Muscle of leg (tissue), 11 donors: ENCODE measurements around the gene UBE2O. TPM values are rescaled to one million over a fixed set of nuclear protein-coding genes. Genes with fewer than 3 reads are reported as not detected.
A peak's percentile ranks its signal among the peaks of the same experiment; 100 is the strongest.

Experiments
- DNase-seq: peaks from one replicate; pipeline ENCODE4 v3.0.0; 2013
- H3K27ac ChIP-seq: one replicate; pipeline ENCODE4 v1.5.1; 2013; ENCODE audit warnings: mild to moderate bottlenecking, low read length, control low read depth
- H3K27me3 ChIP-seq: one replicate; pipeline ENCODE4 v1.6.1; 2013; ENCODE audit warnings: low read length; ENCODE audit not compliant: control insufficient read depth, insufficient read depth
- H3K36me3 ChIP-seq: one replicate; pipeline ENCODE4 v1.6.1; 2013; ENCODE audit warnings: low read length; ENCODE audit not compliant: control insufficient read depth, insufficient read depth
- H3K4me1 ChIP-seq: one replicate; pipeline ENCODE4 v1.6.1; 2013; ENCODE audit warnings: low read length; ENCODE audit not compliant: control insufficient read depth, insufficient read depth
- H3K4me3 ChIP-seq: one replicate; pipeline ENCODE4 v1.5.1; 2013; ENCODE audit warnings: low read length, control low read depth
- H3K9me3 ChIP-seq: replicated peaks from 2 replicates; pipeline ENCODE4 v1.6.1; 2013; ENCODE audit warnings: low read depth, low read length; ENCODE audit not compliant: control insufficient read depth
- WGBS: methylation state at CpG from one replicate; pipeline ENCODE4 v1.1.5; 2013; ENCODE audit warnings: missing lambda C conversion rate; ENCODE audit not compliant: insufficient coverage; 5-methylcytosine and 5-hydroxymethylcytosine counted together
- polyA plus RNA-seq, 8 donors: library from polyadenylated mRNA; unstranded; fragments of 120-200 nt; gene quantifications; one replicate each; pipeline versions ENCODE4 v1.2.1 to v1.2.3, GENCODE V29; 2013; ENCODE audit warnings: inconsistent platforms in 1 of 8, low replicate concordance in 1 of 8; ENCODE audit not compliant: insufficient read length in 8 of 8, insufficient read depth in 1 of 8
- total RNA-seq: library from RNA; stranded (reverse); fragments of 120-200 nt; gene quantifications from one replicate; pipeline ENCODE4 v1.2.4, GENCODE V29; 2013

UBE2O gene
- total and polyA plus RNA-seq, 9 donors, result 11.1 to 20.4 (median 16.9) TPM

DNA sequence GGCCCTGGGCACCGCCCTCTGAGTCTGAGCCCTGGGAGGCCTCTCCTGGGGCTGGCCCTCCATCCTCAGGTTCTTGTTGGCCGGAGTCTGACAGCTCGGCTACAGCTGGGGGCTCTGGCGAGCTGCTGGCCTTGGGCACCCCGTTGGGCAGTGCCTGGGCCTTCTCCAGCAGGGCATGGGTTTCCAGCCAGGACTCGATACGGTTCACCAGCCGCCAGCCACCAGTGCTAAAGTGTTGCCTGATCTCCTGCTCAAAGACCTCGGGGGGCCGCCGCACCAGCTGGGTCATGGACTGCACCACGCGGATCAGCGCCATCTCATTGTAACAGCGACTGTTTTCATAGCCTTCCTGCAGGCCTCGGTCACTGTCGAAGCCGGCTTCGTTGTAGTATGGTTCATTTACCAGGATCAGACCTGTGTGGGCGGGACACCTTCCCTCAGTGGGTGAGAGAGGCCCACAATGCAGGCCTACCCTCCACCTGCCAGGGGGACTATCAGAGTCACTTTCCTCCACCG lies 61.7 kb downstream of the UBE2O start:
- H3K9me3 ChIP-seq, result no peaks in the 10 kb centered on the region
- H3K36me3 ChIP-seq, result peaks cover 49% of the 10 kb centered on the region
- H3K27me3 ChIP-seq, result peaks cover 2% of the 10 kb centered on the region
- WGBS, result 91% methylated on average over 21 of the region's 21 CpGs
- H3K4me3 ChIP-seq, result no peak overlapping the region
- H3K27ac ChIP-seq, result no peak overlapping the region
- H3K4me1 ChIP-seq, result peaks cover 16% of the 10 kb centered on the region
- no peak for DNase-seq

DNA sequence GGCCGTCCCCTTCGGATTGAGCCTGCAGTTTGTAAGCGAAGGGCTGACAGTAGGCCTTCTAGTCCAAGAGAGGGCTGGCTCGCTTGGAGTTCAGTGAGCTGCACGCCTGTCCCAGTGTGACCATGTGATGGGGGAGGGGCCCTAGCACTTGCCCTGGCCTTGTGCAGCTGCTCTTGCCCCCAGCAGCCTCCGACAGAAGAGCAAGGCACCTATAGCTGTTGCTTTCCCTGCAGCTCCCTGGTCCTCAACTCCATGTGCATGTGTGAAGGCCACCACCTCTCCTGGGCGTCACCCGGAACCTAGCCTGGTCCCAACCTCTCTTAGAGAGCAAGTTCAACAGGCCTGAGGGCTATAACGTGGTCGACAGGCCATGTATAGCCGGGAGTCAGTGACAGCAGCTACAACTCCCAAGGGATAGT lies 62.9 kb downstream of the UBE2O start:
- Histone ChIP-seq H3K27me3 (peaks cover 14% of the 10 kb centered on the region), H3K4me1 (peaks cover 28% of the 10 kb centered on the region), H3K4me3 (no peak overlapping the region), H3K27ac (no peak overlapping the region), H3K9me3 (no peaks in the 10 kb centered on the region), H3K36me3 (peaks cover 39% of the 10 kb centered on the region)
- peak; percentile 40 for DNase-seq
- 59% methylated on average over 11 of the region's 11 CpGs for WGBS

DNA sequence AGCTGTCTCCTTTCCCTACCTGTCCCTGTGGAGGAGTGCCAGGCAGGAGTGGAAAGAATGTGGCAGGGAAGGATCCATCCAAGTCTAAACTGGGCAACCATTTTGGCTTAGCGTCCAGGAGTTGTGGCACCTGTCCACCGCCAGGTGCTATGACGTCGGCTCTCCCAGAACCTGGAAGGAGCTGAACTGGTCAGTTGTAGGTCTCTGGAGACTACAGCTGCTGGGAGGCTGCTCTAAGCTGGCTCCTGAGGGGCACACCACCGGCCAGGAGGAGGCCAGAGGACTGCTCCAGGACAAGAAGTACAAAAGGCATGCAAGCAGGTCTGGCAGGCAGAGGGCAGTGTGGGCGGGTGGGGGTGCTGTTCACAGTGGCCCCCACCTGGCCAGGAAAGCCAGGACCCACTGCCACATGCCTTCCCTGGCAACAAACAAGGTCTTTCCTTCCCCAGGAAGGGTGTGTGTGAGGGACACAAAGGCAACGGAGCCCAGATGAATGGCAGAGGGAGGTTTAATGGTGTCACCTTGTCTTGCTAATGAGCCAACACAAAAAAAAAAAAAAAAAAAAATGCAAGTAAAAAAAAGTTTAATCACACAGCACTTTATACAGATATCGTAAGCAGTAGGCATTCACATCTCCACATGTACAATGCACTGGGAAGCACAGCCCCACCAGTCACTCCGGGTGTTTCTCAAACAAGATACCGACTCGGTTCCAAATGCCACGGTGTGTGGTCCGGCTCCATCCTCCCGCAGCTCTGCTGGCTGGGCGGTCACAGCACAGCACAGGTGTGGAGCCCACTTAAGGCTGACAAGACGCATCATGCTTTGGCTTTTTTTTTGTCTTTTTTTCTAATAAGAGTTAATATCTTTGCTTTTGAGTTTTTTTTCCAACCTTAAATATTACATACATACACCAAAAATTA lies 63.7 kb downstream of the UBE2O start:
- Histone ChIP-seq H3K4me3 (no peak overlapping the region), H3K36me3 (peaks cover 38% of the 10 kb centered on the region), H3K9me3 (no peaks in the 10 kb centered on the region), H3K27ac (no peak overlapping the region), H3K4me1 (peaks cover 33% of the 10 kb centered on the region), H3K27me3 (peaks cover 19% of the 10 kb centered on the region)
- 84% methylated on average over 9 of the region's 16 CpGs for WGBS
- DNase-seq, result no peak

DNA sequence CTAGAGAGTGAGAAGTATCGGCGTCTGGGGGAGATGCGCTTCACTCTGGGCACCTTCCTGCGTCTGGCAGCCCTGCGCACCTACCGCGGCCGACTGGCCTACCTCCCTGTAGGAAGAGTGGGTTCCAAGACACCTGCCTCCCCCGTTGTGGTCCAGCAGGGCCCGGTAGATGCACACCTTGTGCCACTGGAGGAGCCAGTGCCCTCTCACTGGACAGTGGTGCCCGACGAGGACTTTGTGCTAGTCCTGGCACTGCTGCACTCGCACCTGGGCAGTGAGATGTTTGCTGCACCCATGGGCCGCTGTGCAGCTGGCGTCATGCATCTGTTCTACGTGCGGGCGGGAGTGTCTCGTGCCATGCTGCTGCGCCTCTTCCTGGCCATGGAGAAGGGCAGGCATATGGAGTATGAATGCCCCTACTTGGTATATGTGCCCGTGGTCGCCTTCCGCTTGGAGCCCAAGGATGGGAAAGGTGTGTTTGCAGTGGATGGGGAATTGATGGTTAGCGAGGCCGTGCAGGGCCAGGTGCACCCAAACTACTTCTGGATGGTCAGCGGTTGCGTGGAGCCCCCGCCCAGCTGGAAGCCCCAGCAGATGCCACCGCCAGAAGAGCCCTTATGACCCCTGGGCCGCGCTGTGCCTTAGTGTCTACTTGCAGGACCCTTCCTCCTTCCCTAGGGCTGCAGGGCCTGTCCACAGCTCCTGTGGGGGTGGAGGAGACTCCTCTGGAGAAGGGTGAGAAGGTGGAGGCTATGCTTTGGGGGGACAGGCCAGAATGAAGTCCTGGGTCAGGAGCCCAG lies 65.8 kb downstream of the UBE2O start:
- Histone ChIP-seq H3K4me3 (no peak overlapping the region), H3K36me3 (peaks cover 26% of the 10 kb centered on the region), H3K27me3 (peaks cover 35% of the 10 kb centered on the region), H3K9me3 (no peaks in the 10 kb centered on the region), H3K4me1 (peaks cover 49% of the 10 kb centered on the region), H3K27ac (no peak overlapping the region)
- WGBS, result 87% methylated on average over 27 of the region's 31 CpGs
- no peak for DNase-seq

DNA sequence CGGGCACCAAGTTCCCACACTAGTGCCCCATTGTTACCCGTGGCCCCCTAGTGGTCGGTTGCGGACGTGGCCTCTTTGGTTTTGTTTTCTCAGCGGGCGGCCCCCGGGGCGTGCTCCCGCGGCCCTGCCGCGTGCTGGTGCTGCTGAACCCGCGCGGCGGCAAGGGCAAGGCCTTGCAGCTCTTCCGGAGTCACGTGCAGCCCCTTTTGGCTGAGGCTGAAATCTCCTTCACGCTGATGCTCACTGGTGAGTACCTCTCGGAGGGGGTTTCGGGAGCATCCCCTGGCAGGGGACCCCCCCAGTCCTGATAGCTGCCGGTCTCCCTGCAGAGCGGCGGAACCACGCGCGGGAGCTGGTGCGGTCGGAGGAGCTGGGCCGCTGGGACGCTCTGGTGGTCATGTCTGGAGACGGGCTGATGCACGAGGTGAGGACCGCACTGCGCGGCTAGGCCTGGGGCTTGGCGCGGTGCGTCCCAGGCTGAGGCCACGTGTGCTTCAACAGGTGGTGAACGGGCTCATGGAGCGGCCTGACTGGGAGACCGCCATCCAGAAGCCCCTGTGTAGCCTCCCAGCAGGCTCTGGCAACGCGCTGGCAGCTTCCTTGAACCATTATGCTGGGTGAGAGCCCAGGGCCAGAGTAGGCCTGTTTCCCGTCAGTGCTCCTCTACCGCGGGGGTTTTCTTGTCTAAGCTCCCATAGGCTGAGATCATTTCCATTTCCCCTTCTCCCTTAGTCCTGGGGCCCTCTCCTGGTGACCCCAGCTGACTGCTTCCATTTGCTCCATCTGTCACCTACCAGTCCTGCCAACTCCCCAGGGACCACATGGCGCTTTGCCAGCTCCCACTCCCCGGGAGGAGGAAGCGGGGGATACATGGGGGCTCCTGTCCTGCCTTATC lies 66.8 kb downstream of the UBE2O start:
- Histone ChIP-seq H3K9me3 (no peaks in the 10 kb centered on the region), H3K36me3 (peaks cover 15% of the 10 kb centered on the region), H3K27me3 (peaks cover 36% of the 10 kb centered on the region), H3K4me3 (peak overlapping the region; percentile 51), H3K4me1 (peaks cover 51% of the 10 kb centered on the region), H3K27ac (peak overlapping the region; percentile 7)
- peak; percentile 69 for DNase-seq
- WGBS, result 13% methylated on average over 51 of the region's 52 CpGs

DNA sequence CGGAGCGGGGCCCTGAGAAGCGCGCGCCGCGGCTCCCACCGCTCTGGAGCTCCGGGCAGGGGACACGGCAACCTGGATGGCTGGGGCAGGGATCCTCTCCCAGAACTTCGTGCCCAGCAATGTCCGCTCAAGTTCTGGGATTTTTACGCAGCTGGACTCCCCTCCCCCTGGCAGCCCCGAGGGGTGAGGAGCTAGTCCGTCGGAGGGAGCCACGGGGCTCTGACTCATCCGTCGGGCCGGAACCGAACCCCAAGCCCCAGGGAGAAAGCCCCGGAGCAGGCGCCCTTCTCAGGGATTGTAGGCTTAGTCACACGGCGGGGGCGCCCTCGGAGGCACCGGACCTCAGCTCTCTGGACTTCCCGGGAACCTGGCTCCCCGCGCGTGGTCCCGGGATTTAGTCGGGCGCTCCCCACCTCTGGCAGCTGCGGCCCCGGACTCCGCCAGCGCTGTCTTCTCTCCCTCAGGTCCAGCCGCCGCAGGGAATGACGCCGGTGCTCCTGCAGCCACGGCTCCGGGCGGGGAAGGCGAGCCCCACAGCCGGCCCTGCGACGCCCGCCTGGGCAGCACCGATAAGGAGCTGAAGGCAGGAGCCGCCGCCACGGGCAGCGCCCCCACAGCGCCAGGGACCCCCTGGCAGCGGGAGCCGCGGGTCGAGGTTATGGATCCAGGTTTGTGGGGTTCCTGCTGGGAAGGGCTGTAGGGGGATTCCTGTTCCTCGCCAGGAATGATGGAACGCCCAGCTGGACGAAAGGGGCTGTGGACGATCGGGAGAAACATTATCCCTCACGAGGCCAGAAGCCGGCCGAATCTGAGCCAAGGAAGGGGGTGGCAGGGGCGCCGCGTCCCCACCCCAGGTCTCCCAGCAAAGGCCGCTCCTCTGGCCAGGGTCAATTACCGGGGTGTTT lies 67.7 kb downstream of the UBE2O start:
- Histone ChIP-seq H3K36me3 (peaks cover 6% of the 10 kb centered on the region), H3K4me1 (peaks cover 50% of the 10 kb centered on the region), H3K9me3 (no peaks in the 10 kb centered on the region), H3K4me3 (peak overlapping the region; percentile 51), H3K27me3 (peaks cover 36% of the 10 kb centered on the region), H3K27ac (no peak overlapping the region)
- WGBS, result 1% methylated on average over 74 of the region's 74 CpGs
- DNase-seq, result peak; percentile 34

DNA sequence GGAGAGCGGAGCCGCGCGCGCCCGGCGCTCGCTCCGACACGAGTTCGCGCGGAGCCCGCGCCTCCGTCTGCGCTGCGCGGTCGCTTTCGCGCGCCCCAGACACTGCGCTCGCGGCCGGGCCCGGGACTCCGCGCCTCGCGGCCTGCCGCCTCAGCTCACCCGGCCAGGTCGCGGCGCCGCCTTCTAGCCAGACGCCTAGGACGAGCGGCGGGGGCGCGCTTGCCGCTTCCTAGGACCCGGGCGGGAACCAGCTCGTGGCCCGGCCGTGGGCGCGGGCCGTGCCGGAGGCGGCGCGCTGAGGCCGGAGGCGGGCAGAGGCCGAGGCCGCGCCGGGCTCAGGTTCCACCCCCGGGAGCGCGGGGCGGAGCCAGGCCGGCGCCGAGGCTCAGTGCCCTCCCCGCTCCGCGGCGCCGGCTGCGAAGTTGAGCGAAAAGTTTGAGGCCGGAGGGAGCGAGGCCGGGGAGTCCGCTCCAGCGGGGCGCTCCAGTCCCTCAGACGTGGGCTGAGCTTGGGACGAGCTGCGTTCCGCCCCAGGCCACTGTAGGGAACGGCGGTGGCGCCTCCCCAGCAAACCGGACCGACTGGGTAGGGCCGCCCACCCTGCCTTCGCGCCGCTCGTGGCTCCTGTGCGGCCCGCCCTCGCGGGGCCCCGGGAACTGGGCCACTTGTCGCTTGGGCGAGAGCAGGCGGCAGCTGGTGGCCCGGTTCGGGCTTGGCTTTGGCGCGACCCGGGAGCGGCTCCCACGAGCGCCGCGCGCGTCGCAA lies 68.5 kb downstream of the UBE2O start, which contains the start of gene SPHK1:
Gene SPHK1, plus strand, starts transcription at position 388 of the 765 bp plus-strand sequence. CDS start 1,036 bp downstream, outside the sequence.
- under 1% methylated on average over 118 of the region's 118 CpGs for WGBS
- DNase-seq, result peak; percentile 88
- Histone ChIP-seq H3K9me3 (no peaks in the 10 kb centered on the region), H3K27ac (peak within 1 kb of the TSS; percentile 47), H3K4me1 (peaks cover 42% of the 10 kb centered on the region), H3K4me3 (peak within 1 kb of the TSS; percentile 54), H3K36me3 (peaks cover 4% of the 10 kb centered on the region), H3K27me3 (peaks cover 36% of the 10 kb centered on the region)

DNA sequence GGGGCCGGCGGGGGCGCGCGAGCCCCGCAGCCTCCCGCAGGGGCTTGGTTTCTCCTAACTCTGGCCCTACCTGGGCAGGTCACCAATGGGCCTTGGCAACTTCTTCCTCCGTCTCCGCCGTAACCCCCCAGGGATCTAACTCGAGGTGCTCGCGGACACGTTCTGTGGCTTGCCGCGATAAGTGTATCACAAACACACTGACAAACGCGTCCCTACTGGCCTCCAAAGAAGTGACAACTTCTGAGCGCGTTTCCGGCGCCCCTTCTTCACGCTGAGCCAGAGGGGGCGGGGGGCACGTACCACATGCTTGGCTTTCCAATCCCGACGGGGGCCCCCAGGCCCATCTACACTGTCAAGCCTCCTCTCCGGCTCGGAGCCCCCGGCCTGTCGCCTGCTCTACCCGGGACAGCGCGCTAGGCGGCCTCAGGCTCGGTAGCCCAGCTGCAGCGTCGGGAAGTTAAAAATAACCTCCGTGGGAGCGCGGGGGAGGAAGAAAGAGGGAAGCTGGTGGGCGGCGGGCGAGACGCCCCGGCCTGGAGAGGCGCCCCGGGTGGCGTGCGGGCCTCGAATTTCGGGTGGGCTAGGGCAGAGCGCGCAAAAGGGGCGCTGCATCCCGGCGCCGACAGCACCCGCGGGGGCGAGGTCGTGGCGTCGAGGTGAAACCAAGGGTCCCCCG lies 69.3 kb downstream of the UBE2O start:
- Histone ChIP-seq H3K4me3 (peak overlapping the region; percentile 54), H3K36me3 (peaks cover under 1% of the 10 kb centered on the region), H3K27me3 (peaks cover 36% of the 10 kb centered on the region), H3K27ac (peak overlapping the region; percentile 31), H3K9me3 (no peaks in the 10 kb centered on the region), H3K4me1 (peaks cover 40% of the 10 kb centered on the region)
- DNase-seq, result peak; percentile 81
- WGBS, result under 1% methylated on average over 54 of the region's 65 CpGs
